Measurements from ENCODE around the gene KRTAP20-4.

Gene KRTAP20-4

DNA sequence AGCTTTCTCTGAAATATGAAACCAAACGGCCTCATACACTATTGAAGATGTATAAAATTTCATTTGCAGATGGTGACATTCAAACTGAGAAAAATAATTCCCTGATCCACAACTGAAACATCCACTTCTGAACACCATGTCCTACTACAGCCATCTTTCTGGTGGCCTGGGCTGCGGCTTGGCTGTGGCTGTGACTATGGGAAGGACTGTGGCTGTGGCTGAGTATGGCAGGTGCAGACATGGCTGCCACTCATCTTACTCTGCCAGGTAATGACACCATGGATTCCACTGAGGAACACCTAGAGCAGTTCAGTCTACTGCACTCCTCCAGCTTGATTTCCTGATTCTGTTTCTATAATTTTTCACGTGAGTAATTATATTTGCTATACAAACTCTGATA is at the start of gene KRTAP20-4:
TSS of gene KRTAP20-4 (plus strand) at position 106 of the 400 bp plus-strand sequence.
- no peak within 1 kb of the TSS for H3K27ac ChIP-seq (ENCODE audit: low read depth in 2 of 2, low read length in 2 of 2)
- H3K4me1 ChIP-seq (ENCODE audit: control insufficient read depth in 2 of 2, insufficient read depth in 2 of 2, low read length in 2 of 2): no peaks in the 10 kb centered on the region
- no peak within 1 kb of the TSS for H3K4me3 ChIP-seq (ENCODE audit: low read length in 2 of 2)
- peaks cover 4 to 7% of the 10 kb centered on the region in 2 donors for H3K9me3 ChIP-seq (ENCODE audit: control insufficient read depth in 2 of 2, low read length in 2 of 2)
- no peak within 1 kb of the TSS for H3K9ac ChIP-seq (ENCODE audit: low read depth in 1 of 2, low read length in 2 of 2)
- H3K36me3 ChIP-seq (ENCODE audit: control insufficient read depth in 2 of 2, insufficient read depth in 2 of 2, low read length in 2 of 2): no peaks in the 10 kb centered on the region
- no peaks in the 10 kb centered on the region for H3K27me3 ChIP-seq (ENCODE audit: control insufficient read depth in 2 of 2, insufficient read depth in 2 of 2, low read length in 2 of 2)

DNA sequence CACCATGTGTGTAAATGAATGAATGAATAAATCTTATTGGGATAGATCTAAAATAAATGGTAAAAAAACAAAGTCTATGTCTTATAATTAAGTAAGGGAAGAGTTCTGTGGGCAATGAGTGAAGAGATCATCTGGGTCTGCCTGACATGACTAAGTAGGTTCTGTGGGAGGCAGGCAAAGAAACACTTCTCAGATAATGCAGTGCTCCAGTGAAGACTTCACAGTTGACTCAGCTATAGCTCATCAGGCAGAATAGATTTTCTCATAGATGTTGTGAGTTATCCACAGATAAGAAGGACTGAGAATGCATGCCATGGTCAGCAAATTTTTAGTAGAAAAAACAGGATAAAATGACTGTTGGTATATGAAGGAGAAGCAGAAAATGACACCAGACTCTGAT is 42.7 kb upstream of the KRTAP20-4 start:
- H3K4me1 ChIP-seq (ENCODE audit: control insufficient read depth in 2 of 2, insufficient read depth in 2 of 2, low read length in 2 of 2): no peaks in the 10 kb centered on the region
- no peaks in the 10 kb centered on the region for H3K36me3 ChIP-seq (ENCODE audit: control insufficient read depth in 2 of 2, insufficient read depth in 2 of 2, low read length in 2 of 2)
- H3K9ac ChIP-seq (ENCODE audit: low read depth in 1 of 2, low read length in 2 of 2): no peak overlapping the region
- no peak overlapping the region for H3K27ac ChIP-seq (ENCODE audit: low read depth in 2 of 2, low read length in 2 of 2)
- H3K9me3 ChIP-seq (ENCODE audit: control insufficient read depth in 2 of 2, low read length in 2 of 2): no peaks in the 10 kb centered on the region
- H3K4me3 ChIP-seq (ENCODE audit: low read length in 2 of 2): no peak overlapping the region
- no peaks in the 10 kb centered on the region for H3K27me3 ChIP-seq (ENCODE audit: control insufficient read depth in 2 of 2, insufficient read depth in 2 of 2, low read length in 2 of 2)

DNA sequence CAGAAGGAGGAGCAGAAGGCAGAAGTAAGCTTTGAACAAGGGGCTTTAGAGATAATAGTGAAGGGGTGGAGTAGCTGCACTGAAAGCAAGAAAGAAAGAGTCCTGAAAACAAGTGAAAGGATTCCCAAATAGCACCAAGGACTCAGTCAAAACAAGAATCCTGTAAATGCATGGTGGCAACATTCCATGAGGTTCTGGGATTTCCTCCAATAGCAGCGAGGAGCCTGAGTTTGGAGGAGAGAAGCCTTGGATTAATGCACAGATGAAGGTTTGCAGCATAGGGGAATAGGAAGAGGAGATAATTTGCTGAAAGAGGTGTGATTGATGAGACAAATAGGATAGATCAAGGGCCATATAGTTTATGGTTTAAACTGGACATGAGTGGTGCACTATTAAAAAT is 41.1 kb upstream of the KRTAP20-4 start:
- no peaks in the 10 kb centered on the region for H3K4me1 ChIP-seq (ENCODE audit: control insufficient read depth in 2 of 2, insufficient read depth in 2 of 2, low read length in 2 of 2)

DNA sequence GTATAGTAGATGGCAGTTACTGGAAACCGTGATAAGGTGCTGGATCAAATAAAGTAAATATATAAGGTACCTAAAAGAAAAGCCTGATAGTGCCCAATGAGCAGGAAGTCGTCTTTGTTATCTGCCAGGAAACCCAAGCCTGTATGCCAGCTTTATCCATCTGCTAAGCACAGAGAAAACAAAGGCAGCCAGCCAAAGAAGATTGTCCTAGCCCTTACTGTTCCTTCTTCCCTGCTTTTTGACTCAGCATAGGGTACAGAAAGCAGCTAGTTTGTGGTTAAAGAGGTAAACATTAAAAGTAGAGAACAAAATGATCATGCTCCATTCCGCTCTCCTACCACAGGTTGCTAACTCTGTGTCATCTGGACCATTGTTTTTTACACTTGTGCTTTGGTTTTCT is 40.3 kb upstream of the KRTAP20-4 start:
- H3K4me1 ChIP-seq (ENCODE audit: control insufficient read depth in 2 of 2, insufficient read depth in 2 of 2, low read length in 2 of 2): no peaks in the 10 kb centered on the region
- H3K4me3 ChIP-seq (ENCODE audit: low read length in 2 of 2): no peak overlapping the region
- H3K9me3 ChIP-seq (ENCODE audit: control insufficient read depth in 2 of 2, low read length in 2 of 2): no peaks in the 10 kb centered on the region
- no peaks in the 10 kb centered on the region for H3K36me3 ChIP-seq (ENCODE audit: control insufficient read depth in 2 of 2, insufficient read depth in 2 of 2, low read length in 2 of 2)
- no peak overlapping the region for H3K27ac ChIP-seq (ENCODE audit: low read depth in 2 of 2, low read length in 2 of 2)
- no peaks in the 10 kb centered on the region for H3K27me3 ChIP-seq (ENCODE audit: control insufficient read depth in 2 of 2, insufficient read depth in 2 of 2, low read length in 2 of 2)
- no peak overlapping the region for H3K9ac ChIP-seq (ENCODE audit: low read depth in 1 of 2, low read length in 2 of 2)

More for the DNA sequence above, 41.1 kb upstream of the KRTAP20-4 start:
- Histone ChIP-seq H3K9me3 (ENCODE audit: control insufficient read depth in 2 of 2, low read length in 2 of 2) (no peaks in the 10 kb centered on the region), H3K27ac (ENCODE audit: low read depth in 2 of 2, low read length in 2 of 2) (no peak overlapping the region), H3K4me3 (ENCODE audit: low read length in 2 of 2) (no peak overlapping the region), H3K36me3 (ENCODE audit: control insufficient read depth in 2 of 2, insufficient read depth in 2 of 2, low read length in 2 of 2) (no peaks in the 10 kb centered on the region), H3K9ac (ENCODE audit: low read depth in 1 of 2, low read length in 2 of 2) (no peak overlapping the region), H3K27me3 (ENCODE audit: control insufficient read depth in 2 of 2, insufficient read depth in 2 of 2, low read length in 2 of 2) (no peaks in the 10 kb centered on the region)

GRCh38 chr21:30582870-30583269 is 37.6 kb upstream of the KRTAP20-4 start:
- Histone ChIP-seq H3K36me3 (ENCODE audit: control insufficient read depth in 2 of 2, insufficient read depth in 2 of 2, low read length in 2 of 2) (no peaks in the 10 kb centered on the region), H3K27me3 (ENCODE audit: control insufficient read depth in 2 of 2, insufficient read depth in 2 of 2, low read length in 2 of 2) (no peaks in the 10 kb centered on the region), H3K27ac (ENCODE audit: low read depth in 2 of 2, low read length in 2 of 2) (no peak overlapping the region), H3K9ac (ENCODE audit: low read depth in 1 of 2, low read length in 2 of 2) (no peak overlapping the region), H3K4me1 (ENCODE audit: control insufficient read depth in 2 of 2, insufficient read depth in 2 of 2, low read length in 2 of 2) (no peaks in the 10 kb centered on the region), H3K4me3 (ENCODE audit: low read length in 2 of 2) (no peak overlapping the region), H3K9me3 (ENCODE audit: control insufficient read depth in 2 of 2, low read length in 2 of 2) (no peaks in the 10 kb centered on the region)

DNA sequence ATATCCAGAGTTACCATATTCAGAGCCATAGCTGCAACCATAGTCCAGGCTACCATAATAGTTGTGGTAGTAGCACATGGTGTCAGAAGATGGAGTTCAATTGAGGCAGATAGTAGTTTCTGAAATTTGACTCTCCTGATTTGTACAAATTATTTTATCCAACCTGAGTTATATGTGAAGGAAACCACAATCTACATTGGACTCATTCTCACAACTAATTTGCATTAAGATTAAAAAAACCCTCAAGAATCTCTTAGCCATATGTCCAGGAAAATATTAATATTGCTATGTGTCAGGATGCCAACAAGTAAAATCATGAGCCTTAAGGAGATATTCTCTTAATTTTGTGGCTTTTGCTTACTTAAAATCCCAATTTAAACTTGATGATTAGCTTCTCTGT is 30.1 kb upstream of the KRTAP20-4 start, which contains the start of gene KRTAP22-2:
TSS of gene KRTAP22-2 (minus strand) at position 101 of the 400 bp plus-strand sequence.
- no peaks in the 10 kb centered on the region for H3K36me3 ChIP-seq (ENCODE audit: control insufficient read depth in 2 of 2, insufficient read depth in 2 of 2, low read length in 2 of 2)
- peaks cover 5% of the 10 kb centered on the region in 2 donors for H3K9me3 ChIP-seq (ENCODE audit: control insufficient read depth in 2 of 2, low read length in 2 of 2)
- H3K9ac ChIP-seq (ENCODE audit: low read depth in 1 of 2, low read length in 2 of 2): no peak within 1 kb of the TSS
- no peaks in the 10 kb centered on the region for H3K27me3 ChIP-seq (ENCODE audit: control insufficient read depth in 2 of 2, insufficient read depth in 2 of 2, low read length in 2 of 2)
- no peaks in the 10 kb centered on the region for H3K4me1 ChIP-seq (ENCODE audit: control insufficient read depth in 2 of 2, insufficient read depth in 2 of 2, low read length in 2 of 2)
- H3K4me3 ChIP-seq (ENCODE audit: low read length in 2 of 2): no peak within 1 kb of the TSS
- H3K27ac ChIP-seq (ENCODE audit: low read depth in 2 of 2, low read length in 2 of 2): no peak within 1 kb of the TSS

- H3K4me1 ChIP-seq (ENCODE audit: control insufficient read depth in 2 of 2, insufficient read depth in 2 of 2, low read length in 2 of 2): no peaks in the 10 kb centered on the region
- no peaks in the 10 kb centered on the region for H3K27me3 ChIP-seq (ENCODE audit: control insufficient read depth in 2 of 2, insufficient read depth in 2 of 2, low read length in 2 of 2)
- no peak within 1 kb of the TSS for H3K27ac ChIP-seq (ENCODE audit: low read depth in 2 of 2, low read length in 2 of 2)
- H3K36me3 ChIP-seq (ENCODE audit: control insufficient read depth in 2 of 2, insufficient read depth in 2 of 2, low read length in 2 of 2): no peaks in the 10 kb centered on the region
- H3K9me3 ChIP-seq (ENCODE audit: control insufficient read depth in 2 of 2, low read length in 2 of 2): peaks cover 5 to 7% of the 10 kb centered on the region in 2 donors
- no peak within 1 kb of the TSS for H3K9ac ChIP-seq (ENCODE audit: low read depth in 1 of 2, low read length in 2 of 2)
- H3K4me3 ChIP-seq (ENCODE audit: low read length in 2 of 2): no peak within 1 kb of the TSS
These were observed 28.3 kb upstream of the KRTAP20-4 start, which contains the start of gene KRTAP6-3 for GRCh38 chr21:30592140-30592539. Gene KRTAP6-3, plus strand, starts transcription at chr21:30592440. Its CDS starts 6 bp downstream, at chr21:30592446.

- Histone ChIP-seq H3K4me3 (ENCODE audit: low read length in 2 of 2) (no peak within 1 kb of the TSS), H3K4me1 (ENCODE audit: control insufficient read depth in 2 of 2, insufficient read depth in 2 of 2, low read length in 2 of 2) (no peaks in the 10 kb centered on the region), H3K9me3 (ENCODE audit: control insufficient read depth in 2 of 2, low read length in 2 of 2) (peaks cover 6 to 7% of the 10 kb centered on the region in 2 donors), H3K27ac (ENCODE audit: low read depth in 2 of 2, low read length in 2 of 2) (no peak within 1 kb of the TSS), H3K9ac (ENCODE audit: low read depth in 1 of 2, low read length in 2 of 2) (no peak within 1 kb of the TSS), H3K36me3 (ENCODE audit: control insufficient read depth in 2 of 2, insufficient read depth in 2 of 2, low read length in 2 of 2) (no peaks in the 10 kb centered on the region), H3K27me3 (ENCODE audit: control insufficient read depth in 2 of 2, insufficient read depth in 2 of 2, low read length in 2 of 2) (no peaks in the 10 kb centered on the region)
These were observed 21.6 kb upstream of the KRTAP20-4 start, which contains the start of gene KRTAP6-2 for GRCh38 chr21:30598802-30599201. Gene KRTAP6-2, minus strand, starts transcription at chr21:30598902. Its CDS starts 28 bp downstream, at chr21:30598874.

DNA sequence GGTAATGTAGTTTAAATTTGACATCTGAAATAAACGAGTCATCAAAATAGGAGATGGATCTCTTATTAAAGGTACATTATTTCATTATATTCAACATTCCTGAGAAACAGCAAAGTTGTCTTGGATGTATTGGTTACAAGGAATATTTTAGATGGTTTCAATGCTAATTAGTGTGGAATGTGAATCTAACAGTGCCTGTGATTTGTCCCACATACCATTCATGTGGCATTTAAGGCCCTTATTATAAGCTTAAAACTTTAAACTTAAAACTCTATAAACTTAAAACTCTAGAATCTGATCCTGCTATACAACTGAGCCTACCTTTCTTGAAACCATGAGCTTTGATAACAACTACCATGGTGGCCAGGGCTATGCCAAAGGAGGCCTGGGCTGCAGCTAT is 19.6 kb upstream of the KRTAP20-4 start, which contains the start of gene KRTAP22-1:
TSS of gene KRTAP22-1 (plus strand) at position 301 of the 400 bp plus-strand sequence.
- no peak within 1 kb of the TSS for H3K27ac ChIP-seq (ENCODE audit: low read depth in 2 of 2, low read length in 2 of 2)
- H3K27me3 ChIP-seq (ENCODE audit: control insufficient read depth in 2 of 2, insufficient read depth in 2 of 2, low read length in 2 of 2): no peaks in the 10 kb centered on the region
- H3K9ac ChIP-seq (ENCODE audit: low read depth in 1 of 2, low read length in 2 of 2): no peak within 1 kb of the TSS
- no peaks in the 10 kb centered on the region for H3K36me3 ChIP-seq (ENCODE audit: control insufficient read depth in 2 of 2, insufficient read depth in 2 of 2, low read length in 2 of 2)
- peaks cover 9% of the 10 kb centered on the region in 2 donors for H3K9me3 ChIP-seq (ENCODE audit: control insufficient read depth in 2 of 2, low read length in 2 of 2)
- H3K4me1 ChIP-seq (ENCODE audit: control insufficient read depth in 2 of 2, insufficient read depth in 2 of 2, low read length in 2 of 2): no peaks in the 10 kb centered on the region
- H3K4me3 ChIP-seq (ENCODE audit: low read length in 2 of 2): no peak within 1 kb of the TSS

- no peak overlapping the region for H3K27ac ChIP-seq (ENCODE audit: low read depth in 2 of 2, low read length in 2 of 2)
- no peak overlapping the region for H3K9ac ChIP-seq (ENCODE audit: low read depth in 1 of 2, low read length in 2 of 2)
- peaks cover 3 to 6% of the 10 kb centered on the region in 2 donors for H3K9me3 ChIP-seq (ENCODE audit: control insufficient read depth in 2 of 2, low read length in 2 of 2)
These were observed 14.5 kb upstream of the KRTAP20-4 start for GRCh38 chr21:30605968-30606367.

More at GRCh38 chr21:30605968-30606367, 14.5 kb upstream of the KRTAP20-4 start:
- no peak overlapping the region for H3K4me3 ChIP-seq (ENCODE audit: low read length in 2 of 2)
- H3K36me3 ChIP-seq (ENCODE audit: control insufficient read depth in 2 of 2, insufficient read depth in 2 of 2, low read length in 2 of 2): no peaks in the 10 kb centered on the region
- H3K4me1 ChIP-seq (ENCODE audit: control insufficient read depth in 2 of 2, insufficient read depth in 2 of 2, low read length in 2 of 2): no peaks in the 10 kb centered on the region
- no peaks in the 10 kb centered on the region for H3K27me3 ChIP-seq (ENCODE audit: control insufficient read depth in 2 of 2, insufficient read depth in 2 of 2, low read length in 2 of 2)
